Subcutaneous abdominal adipose tissue (tissue), 5 donors: ENCODE measurements around the gene ETAA1.

Source experiments
- H3K27ac ChIP-seq: one replicate; pipeline ENCODE4 v1.7.0; 2013; ENCODE audit warnings: low read depth, mild to moderate bottlenecking, inconsistent platforms, low read length, moderate library complexity
- H3K27me3 ChIP-seq, 5 donors: one replicate each; pipeline ENCODE4 v1.7.0; 2013; ENCODE audit warnings: low read length in 5 of 5, inconsistent platforms in 1 of 5; ENCODE audit not compliant: control insufficient read depth in 5 of 5, insufficient read depth in 4 of 5
- H3K36me3 ChIP-seq, 5 donors: one replicate each; pipeline ENCODE4 v1.7.0; 2013; ENCODE audit warnings: low read length in 5 of 5; ENCODE audit not compliant: control insufficient read depth in 5 of 5, insufficient read depth in 5 of 5
- H3K4me1 ChIP-seq, 5 donors: one replicate each; pipeline ENCODE4 v1.7.0; 2013; ENCODE audit warnings: low read length in 5 of 5, mild to moderate bottlenecking in 3 of 5, moderate library complexity in 1 of 5; ENCODE audit not compliant: control insufficient read depth in 5 of 5, insufficient read depth in 5 of 5
- H3K4me3 ChIP-seq, 5 donors: one replicate each; pipeline ENCODE4 v1.7.0; 2013; ENCODE audit warnings: low read length in 5 of 5, low read depth in 1 of 5
- H3K9ac ChIP-seq, 5 donors: one replicate each; pipeline ENCODE4 v1.7.0; 2013; ENCODE audit warnings: low read length in 5 of 5, mild to moderate bottlenecking in 4 of 5, moderate library complexity in 3 of 5
- H3K9me3 ChIP-seq, 5 donors: one replicate each; pipeline ENCODE4 v1.7.0; 2013; ENCODE audit warnings: low read length in 5 of 5; ENCODE audit not compliant: control insufficient read depth in 5 of 5
- donor health status: healthy.
- donor health status: healthy.
- donor health status: healthy.
- donor health status: healthy.
- donor health status: healthy.

The ETAA1 gene

GRCh38 chr2:67397143-67397986 is at the start of gene ETAA1:
TSS of gene ETAA1 (plus strand) at chr2:67397333. CDS start at chr2:67397449, 116 bp downstream.
- Histone ChIP-seq H3K4me1 (peaks cover 0 to 14% (median 9%) of the 10 kb centered on the region in 5 donors), H3K4me3 (peak within 1 kb of the TSS; percentile 91 to 99 (median 95)), H3K36me3 (peaks cover 0 to 1% (median 0%) of the 10 kb centered on the region in 5 donors), H3K27me3 (no peaks in the 10 kb centered on the region), H3K27ac (peak within 1 kb of the TSS; percentile 82), H3K9me3 (no peaks in the 10 kb centered on the region), H3K9ac (peak within 1 kb of the TSS; percentile 87 to 94 (median 92))

GRCh38 chr2:67366832-67367412 is 30.2 kb upstream of the ETAA1 start:
- no peaks in the 10 kb centered on the region for H3K4me1 ChIP-seq
- H3K9ac ChIP-seq: no peak overlapping the region
- H3K27me3 ChIP-seq: no peaks in the 10 kb centered on the region
- H3K36me3 ChIP-seq: no peaks in the 10 kb centered on the region
- H3K27ac ChIP-seq: no peak overlapping the region
- H3K9me3 ChIP-seq: no peaks in the 10 kb centered on the region
- no peak overlapping the region for H3K4me3 ChIP-seq

GRCh38 chr2:67374481-67374880 is 22.7 kb upstream of the ETAA1 start:
- Histone ChIP-seq H3K27ac (no peak overlapping the region), H3K36me3 (no peaks in the 10 kb centered on the region), H3K4me1 (no peaks in the 10 kb centered on the region), H3K27me3 (no peaks in the 10 kb centered on the region), H3K9me3 (peaks cover 0 to 5% (median 0%) of the 10 kb centered on the region in 5 donors), H3K4me3 (no peak overlapping the region), H3K9ac (no peak overlapping the region)

GRCh38 chr2:67374949-67375348 is 22.2 kb upstream of the ETAA1 start:
- Histone ChIP-seq H3K4me1 (no peaks in the 10 kb centered on the region), H3K4me3 (no peak overlapping the region), H3K27me3 (no peaks in the 10 kb centered on the region)

GRCh38 chr2:67378555-67378954 is 18.6 kb upstream of the ETAA1 start:
- H3K9me3 ChIP-seq: peaks cover 0 to 5% (median 0%) of the 10 kb centered on the region in 5 donors
- no peaks in the 10 kb centered on the region for H3K4me1 ChIP-seq
- no peak overlapping the region for H3K4me3 ChIP-seq
- no peaks in the 10 kb centered on the region for H3K27me3 ChIP-seq
- H3K27ac ChIP-seq: no peak overlapping the region
- no peak overlapping the region for H3K9ac ChIP-seq
- H3K36me3 ChIP-seq: no peaks in the 10 kb centered on the region

More at GRCh38 chr2:67374949-67375348, 22.2 kb upstream of the ETAA1 start:
- Histone ChIP-seq H3K36me3 (no peaks in the 10 kb centered on the region), H3K27ac (no peak overlapping the region), H3K9ac (no peak overlapping the region), H3K9me3 (peaks cover 0 to 5% (median 0%) of the 10 kb centered on the region in 5 donors)

GRCh38 chr2:67379048-67379447 is 18.1 kb upstream of the ETAA1 start:
- no peaks in the 10 kb centered on the region for H3K4me1 ChIP-seq
- no peak overlapping the region for H3K27ac ChIP-seq
- no peak overlapping the region for H3K9ac ChIP-seq
- no peak overlapping the region for H3K4me3 ChIP-seq
- H3K9me3 ChIP-seq: peaks cover 0 to 5% (median 0%) of the 10 kb centered on the region in 5 donors
- H3K36me3 ChIP-seq: no peaks in the 10 kb centered on the region
- no peaks in the 10 kb centered on the region for H3K27me3 ChIP-seq

- Histone ChIP-seq H3K4me3 (no peak overlapping the region), H3K27ac (no peak overlapping the region), H3K9ac (no peak overlapping the region), H3K4me1 (peaks cover 0 to 6% (median 4%) of the 10 kb centered on the region in 5 donors), H3K27me3 (no peaks in the 10 kb centered on the region), H3K36me3 (no peaks in the 10 kb centered on the region), H3K9me3 (peaks cover 0 to under 1% (median 0%) of the 10 kb centered on the region in 5 donors)
Measured at GRCh38 chr2:67384123-67384822, 12.9 kb upstream of the ETAA1 start.

GRCh38 chr2:67388680-67389079 is 8.5 kb upstream of the ETAA1 start:
- Histone ChIP-seq H3K36me3 (no peaks in the 10 kb centered on the region), H3K27me3 (no peaks in the 10 kb centered on the region), H3K9ac (no peak overlapping the region), H3K4me3 (no peak overlapping the region), H3K9me3 (no peaks in the 10 kb centered on the region), H3K27ac (no peak overlapping the region), H3K4me1 (peaks cover 0 to 12% (median 10%) of the 10 kb centered on the region in 5 donors)

- Histone ChIP-seq H3K4me3 (no peak overlapping the region), H3K9me3 (no peaks in the 10 kb centered on the region), H3K27me3 (no peaks in the 10 kb centered on the region), H3K9ac (peak overlapping the region in 1 of 5 donors; percentile 19), H3K36me3 (no peaks in the 10 kb centered on the region), H3K27ac (peak overlapping the region; percentile 27), H3K4me1 (peaks cover 0 to 12% (median 10%) of the 10 kb centered on the region in 5 donors)
Measured at GRCh38 chr2:67389286-67389685, 7.8 kb upstream of the ETAA1 start.

GRCh38 chr2:67389788-67390187 is 7.3 kb upstream of the ETAA1 start:
- Histone ChIP-seq H3K27ac (peak overlapping the region; percentile 27), H3K4me1 (peaks cover 0 to 12% (median 10%) of the 10 kb centered on the region in 5 donors), H3K9ac (no peak overlapping the region)

More at GRCh38 chr2:67389788-67390187, 7.3 kb upstream of the ETAA1 start:
- Histone ChIP-seq H3K27me3 (no peaks in the 10 kb centered on the region), H3K4me3 (no peak overlapping the region), H3K9me3 (no peaks in the 10 kb centered on the region), H3K36me3 (no peaks in the 10 kb centered on the region)
